GM12891 (cell line): ENCODE results near the gene CROCC2.

Experiments
- PAX5 ChIP-seq: IDR thresholded peaks from 2 replicates; pipeline ENCODE4 v1.6.1; 2011; ENCODE audit warnings: low read length, moderate library complexity, mild to moderate bottlenecking; ENCODE audit not compliant: insufficient read depth, severe bottlenecking
- POLR2A ChIP-seq: IDR thresholded peaks from 2 replicates; pipeline ENCODE4 v1.6.1; 2011; ENCODE audit warnings: low read depth, low read length, control low read depth
- POLR2AphosphoS5 ChIP-seq: IDR thresholded peaks from 2 replicates; pipeline ENCODE4 v1.6.1; 2011; ENCODE audit warnings: low read depth, low read length, control low read depth
- POU2F2 ChIP-seq: IDR thresholded peaks from 2 replicates; pipeline ENCODE4 v1.6.1; 2011; ENCODE audit warnings: low read depth, mild to moderate bottlenecking, control low read depth, low read length, moderate library complexity
- SPI1 ChIP-seq: IDR thresholded peaks from 2 replicates; pipeline ENCODE4 v1.6.1; 2011; ENCODE audit warnings: low read depth, low read length, control low read depth
- TAF1 ChIP-seq: IDR thresholded peaks from 2 replicates; pipeline ENCODE4 v1.6.1; 2011; ENCODE audit warnings: low read depth, low read length, control low read depth

DNA sequence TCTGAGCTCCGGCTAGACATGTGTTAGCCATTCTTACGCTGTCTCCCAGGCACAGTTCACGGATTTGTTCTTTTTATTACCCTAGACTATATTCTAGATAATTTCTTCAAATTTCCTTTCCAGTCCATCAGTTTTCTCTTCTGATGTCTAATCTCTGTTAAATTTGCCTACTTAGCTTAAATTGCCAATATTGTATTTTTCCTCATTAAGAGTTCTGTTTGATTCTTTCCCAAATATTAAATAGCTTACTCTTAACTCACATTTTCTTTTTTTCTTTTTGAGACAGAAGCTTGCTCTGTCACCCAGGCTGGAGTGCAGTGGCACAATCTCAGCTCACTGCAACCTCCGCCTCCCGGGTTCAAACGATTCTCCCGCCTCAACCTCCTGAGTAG lies 21.2 kb downstream of the CROCC2 start:
- no peak for TF ChIP-seq POLR2A
- TF ChIP-seq PAX5 = no peak
- no peak for TF ChIP-seq POLR2AphosphoS5
- TF ChIP-seq TAF1 = no peak
- no peak for TF ChIP-seq SPI1
- no peak for TF ChIP-seq POU2F2
